Natural killer cell treated with Interleukin-12 subunit alpha and Interleukin-12 subunit beta and Interleukin-15 and Interleukin-18, amount 100 ng/mL, for 72 hours (primary cell): ENCODE results near the gene SOD1. TPM values are rescaled to one million over a fixed set of nuclear protein-coding genes. Genes with fewer than 3 reads are reported as not detected.
A peak's percentile ranks its signal among the peaks of the same experiment; 100 is the strongest.

ENCODE experiments used
- ATAC-seq, 2 donors: fragments of 150-1000 bp; cut with Tn5 transposase in 1 of 2; sonication (Bioruptor Pico), chemical (Tn5 transposase) in 1 of 2; 2 replicates each; pipeline ENCODE4 v1.10.0; 2021
- DNase-seq: peaks from one replicate; pipeline ENCODE4 v3.0.0; 2022; ENCODE audit warnings: low spot score
- H3K27ac Mint-ChIP-seq, 2 donors: 1 replicate in 1 of 2; 2 replicates in 1 of 2; pipeline ENCODE4 v1.8.0; 2022; ENCODE audit warnings: mixed read lengths in 2 of 2, mild to moderate bottlenecking in 1 of 2, moderate library complexity in 1 of 2
- H3K27me3 Mint-ChIP-seq, 2 donors: 1 replicate in 1 of 2; 2 replicates in 1 of 2; pipeline ENCODE4 v1.8.0; 2022; ENCODE audit warnings: mixed read lengths in 2 of 2
- H3K36me3 Mint-ChIP-seq: one replicate; pipeline ENCODE4 v1.8.0; 2022; ENCODE audit warnings: mixed read lengths
- H3K4me1 Mint-ChIP-seq, 2 donors: 1 replicate in 1 of 2; 2 replicates in 1 of 2; pipeline ENCODE4 v1.8.0; 2022; ENCODE audit warnings: low read depth in 2 of 2, mixed read lengths in 2 of 2, mild to moderate bottlenecking in 1 of 2
- H3K4me3 Mint-ChIP-seq: one replicate; pipeline ENCODE4 v1.8.0; 2022; ENCODE audit warnings: mixed read lengths
- H3K9me3 Mint-ChIP-seq: 2 replicates; pipeline ENCODE4 v1.8.0; 2022; ENCODE audit warnings: mixed read lengths
- total RNA-seq, 2 donors: library from RNA; stranded (reverse); gene quantifications; one replicate each; pipeline ENCODE4 v1.2.3, GENCODE V29; 2022

The SOD1 gene
- total RNA-seq, 2 donors from 2014 or later, result 209 to 228 TPM

DNA sequence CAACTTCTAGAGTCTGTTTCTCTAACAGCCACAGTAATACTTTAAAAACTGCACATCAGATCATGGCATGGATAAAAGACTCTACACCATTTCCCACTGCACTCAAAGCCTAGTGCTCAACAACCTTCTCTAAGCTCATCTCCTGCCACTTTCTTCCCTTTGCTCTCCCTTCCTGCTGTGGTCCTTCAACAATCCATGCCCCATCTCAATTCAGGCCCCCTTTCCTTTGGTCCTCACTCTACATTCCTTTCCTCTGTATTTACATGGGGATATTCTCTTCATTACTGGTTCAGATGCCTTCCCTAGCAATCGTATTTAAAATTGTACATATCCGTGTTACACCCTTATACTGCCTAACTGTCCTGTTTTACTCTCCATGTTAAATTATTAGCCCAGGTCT is 19.0 kb downstream of the SOD1 start:
- H3K4me1 Mint-ChIP-seq, result no peaks in the 10 kb centered on the region

GRCh38 chr21:31682620-31683019 is 23.1 kb downstream of the SOD1 start:
- Mint-ChIP-seq H3K27me3 (no peaks in the 10 kb centered on the region), H3K9me3 (no peaks in the 10 kb centered on the region), H3K36me3 (peaks cover 11% of the 10 kb centered on the region), H3K4me3 (no peak overlapping the region), H3K4me1 (no peaks in the 10 kb centered on the region), H3K27ac (no peak overlapping the region)
- ATAC-seq (no peak), DNase-seq (no peak)

More for the DNA sequence above, 19.0 kb downstream of the SOD1 start:
- no peaks in the 10 kb centered on the region for H3K27me3 Mint-ChIP-seq
- no peak overlapping the region for H3K4me3 Mint-ChIP-seq
- ATAC-seq (no peak), DNase-seq (no peak)
- peaks cover 5% of the 10 kb centered on the region for H3K36me3 Mint-ChIP-seq
- no peaks in the 10 kb centered on the region for H3K9me3 Mint-ChIP-seq
- H3K27ac Mint-ChIP-seq, result no peak overlapping the region

GRCh38 chr21:31683029-31683428 is 23.5 kb downstream of the SOD1 start:
- H3K36me3 Mint-ChIP-seq, result peaks cover 11% of the 10 kb centered on the region
- no peak for ATAC-seq

DNA sequence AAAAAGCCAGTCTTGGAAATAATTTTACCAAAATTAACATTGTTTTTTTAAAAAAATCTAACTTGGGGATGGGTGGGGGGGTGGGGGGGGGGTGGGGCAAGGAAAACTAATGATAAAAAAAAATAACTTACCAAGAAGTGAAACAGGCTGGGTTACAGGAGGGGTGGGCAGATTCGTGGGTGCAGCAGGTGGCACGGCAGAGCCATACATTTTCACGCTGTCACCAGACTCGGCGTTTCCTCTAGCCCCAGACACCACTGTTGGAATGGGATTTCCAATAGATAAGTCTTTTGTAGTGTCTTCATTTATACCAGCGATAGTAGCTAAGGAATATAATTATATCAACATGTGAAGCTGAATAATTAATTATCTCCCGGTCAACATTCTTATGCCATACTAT is 25.4 kb downstream of the SOD1 start:
- Mint-ChIP-seq H3K27ac (no peak overlapping the region), H3K27me3 (no peaks in the 10 kb centered on the region), H3K36me3 (peaks cover 14% of the 10 kb centered on the region), H3K9me3 (no peaks in the 10 kb centered on the region), H3K4me3 (no peak overlapping the region), H3K4me1 (peaks cover 0 to 2% of the 10 kb centered on the region in 2 donors)
- DNase-seq (no peak), ATAC-seq (no peak)

More at GRCh38 chr21:31683029-31683428, 23.5 kb downstream of the SOD1 start:
- Mint-ChIP-seq H3K27me3 (no peaks in the 10 kb centered on the region), H3K4me1 (no peaks in the 10 kb centered on the region), H3K27ac (no peak overlapping the region), H3K9me3 (no peaks in the 10 kb centered on the region), H3K4me3 (no peak overlapping the region)
- DNase-seq, result no peak

DNA sequence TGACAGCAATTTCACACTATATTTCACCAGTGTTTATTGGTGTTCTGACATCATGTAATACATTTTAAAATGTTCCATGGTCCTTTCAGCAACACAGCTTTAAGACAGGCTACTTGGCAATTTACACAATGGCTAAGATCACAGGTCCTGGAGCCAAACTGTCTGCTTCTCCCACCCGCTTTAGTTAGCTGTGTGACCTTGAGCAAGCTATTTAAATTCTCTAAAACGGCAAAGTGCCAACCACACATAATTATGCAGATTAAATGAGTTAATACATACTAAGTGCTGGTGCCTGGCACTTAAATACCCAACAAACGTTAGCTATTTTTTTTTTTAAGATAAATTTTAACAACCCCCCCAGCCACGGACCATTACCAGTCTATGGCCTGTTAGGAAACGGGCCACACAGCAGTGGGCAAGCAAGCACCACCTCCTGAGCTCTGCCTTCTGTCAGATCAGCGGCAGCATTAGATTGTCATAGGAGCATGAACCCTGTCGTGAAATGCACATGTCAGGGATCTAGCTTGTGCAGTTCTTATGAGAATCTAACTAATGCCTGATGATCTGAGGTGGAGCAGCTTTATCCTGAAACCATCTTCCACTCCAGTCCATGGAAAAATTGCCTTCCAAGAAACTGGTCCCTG is 26.9 kb downstream of the SOD1 start:
- no peaks in the 10 kb centered on the region for H3K27me3 Mint-ChIP-seq
- peaks cover 24% of the 10 kb centered on the region for H3K36me3 Mint-ChIP-seq
- peaks cover 0 to 4% of the 10 kb centered on the region in 2 donors for H3K4me1 Mint-ChIP-seq
- ATAC-seq (no peak), DNase-seq (no peak)
- no peaks in the 10 kb centered on the region for H3K9me3 Mint-ChIP-seq
- no peak overlapping the region for H3K27ac Mint-ChIP-seq
- H3K4me3 Mint-ChIP-seq, result no peak overlapping the region

- no peak overlapping the region for H3K27ac Mint-ChIP-seq
- H3K36me3 Mint-ChIP-seq, result peaks cover 24% of the 10 kb centered on the region
- ATAC-seq (no peak), DNase-seq (no peak)
- no peaks in the 10 kb centered on the region for H3K27me3 Mint-ChIP-seq
- no peak overlapping the region for H3K4me3 Mint-ChIP-seq
- H3K9me3 Mint-ChIP-seq, result no peaks in the 10 kb centered on the region
- H3K4me1 Mint-ChIP-seq, result peaks cover 0 to 4% of the 10 kb centered on the region in 2 donors
These were observed 27.6 kb downstream of the SOD1 start for GRCh38 chr21:31687108-31687507.

DNA sequence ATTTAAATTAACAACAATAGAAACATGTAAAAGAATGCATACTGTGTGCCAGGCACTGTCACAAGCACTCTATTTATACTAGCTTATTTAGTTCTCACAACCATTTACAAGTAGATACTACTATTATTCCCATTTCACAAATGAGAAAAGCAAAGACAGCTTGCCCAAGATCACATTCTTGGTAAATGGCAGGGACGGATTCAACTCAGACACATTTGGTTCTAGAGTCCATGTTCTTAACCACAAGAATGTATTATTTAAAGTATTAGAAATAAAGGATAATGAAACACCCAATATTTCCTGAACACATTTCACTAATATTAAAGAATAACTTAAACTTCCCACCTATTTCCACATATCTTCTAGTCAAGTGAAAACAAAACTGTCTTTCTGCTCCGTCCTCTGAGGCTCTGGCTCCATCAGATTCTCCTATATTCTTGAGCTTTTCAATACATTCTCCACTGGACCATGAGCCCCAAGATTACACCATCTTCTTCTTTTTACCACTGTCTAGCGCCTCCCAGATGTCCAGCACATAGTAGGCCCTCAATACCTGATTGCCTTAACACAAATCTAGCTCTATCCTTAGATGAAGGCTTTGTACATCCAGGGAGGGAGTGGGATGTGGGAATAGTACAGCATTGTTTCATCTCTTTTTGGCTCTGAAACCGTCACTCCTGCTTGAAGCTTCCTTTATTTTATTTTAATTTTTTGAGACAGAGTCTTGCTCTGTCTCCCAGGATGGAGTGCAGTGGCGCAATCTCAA is 29.3 kb downstream of the SOD1 start:
- H3K4me1 Mint-ChIP-seq, result peaks cover 0 to 4% of the 10 kb centered on the region in 2 donors
- no peak overlapping the region for H3K27ac Mint-ChIP-seq
- no peaks in the 10 kb centered on the region for H3K9me3 Mint-ChIP-seq
- peaks cover 20% of the 10 kb centered on the region for H3K36me3 Mint-ChIP-seq
- ATAC-seq (no peak), DNase-seq (no peak)
- H3K27me3 Mint-ChIP-seq, result no peaks in the 10 kb centered on the region
- no peak overlapping the region for H3K4me3 Mint-ChIP-seq

DNA sequence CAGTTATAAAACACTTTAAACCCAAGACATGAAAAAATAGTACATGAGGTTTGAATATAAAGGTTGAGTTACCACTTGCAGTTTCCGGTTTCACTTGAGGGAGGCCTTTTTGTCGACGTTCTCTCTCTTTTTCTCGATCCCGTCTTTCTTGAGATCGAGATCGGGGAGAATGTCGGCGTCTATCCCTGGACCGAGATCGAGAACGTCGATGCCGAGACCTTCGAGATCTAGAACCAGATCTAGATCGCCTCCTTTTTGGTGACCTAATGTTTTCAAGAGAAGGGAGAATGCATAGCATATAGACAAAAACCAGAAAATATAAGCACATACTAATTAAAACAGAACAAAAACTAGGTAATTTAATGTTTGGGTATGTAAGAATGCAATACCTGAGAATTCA is 33.7 kb downstream of the SOD1 start:
- no peak overlapping the region for H3K27ac Mint-ChIP-seq
- no peaks in the 10 kb centered on the region for H3K9me3 Mint-ChIP-seq
- peaks cover 0 to 4% of the 10 kb centered on the region in 2 donors for H3K4me1 Mint-ChIP-seq
- no peak overlapping the region for H3K4me3 Mint-ChIP-seq
- H3K36me3 Mint-ChIP-seq, result peaks cover 28% of the 10 kb centered on the region
- DNase-seq (no peak), ATAC-seq (no peak)
- no peaks in the 10 kb centered on the region for H3K27me3 Mint-ChIP-seq

DNA sequence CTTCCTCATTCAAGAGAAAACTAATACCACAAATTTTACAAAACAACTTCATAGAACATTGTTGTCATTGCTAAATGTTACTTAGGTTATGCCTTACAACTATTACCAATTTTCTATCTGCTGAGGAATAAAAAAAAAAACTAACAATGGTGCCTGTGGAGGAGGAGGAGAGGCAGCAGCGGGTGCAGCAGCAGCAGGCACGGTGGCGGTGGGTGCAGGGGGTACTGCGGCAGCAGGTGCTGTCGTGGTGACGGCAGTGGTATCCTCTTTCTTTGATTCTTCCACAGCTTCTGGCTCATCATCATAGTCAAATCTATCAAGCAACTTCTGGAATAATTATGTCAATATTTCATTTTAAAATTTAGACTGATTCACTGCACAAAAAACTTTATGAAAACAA is 36.9 kb downstream of the SOD1 start:
- peaks cover 29% of the 10 kb centered on the region for H3K36me3 Mint-ChIP-seq
- no peaks in the 10 kb centered on the region for H3K27me3 Mint-ChIP-seq
- H3K9me3 Mint-ChIP-seq, result no peaks in the 10 kb centered on the region
- ATAC-seq (no peak), DNase-seq (no peak)
- H3K4me1 Mint-ChIP-seq, result no peaks in the 10 kb centered on the region
- no peak overlapping the region for H3K27ac Mint-ChIP-seq
- no peak overlapping the region for H3K4me3 Mint-ChIP-seq

GRCh38 chr21:31698461-31698860 is 39.0 kb downstream of the SOD1 start:
- Mint-ChIP-seq H3K9me3 (no peaks in the 10 kb centered on the region), H3K4me1 (peaks cover 0 to 3% of the 10 kb centered on the region in 2 donors), H3K27ac (peak overlapping the region in 1 of 2 donors; percentile 37), H3K27me3 (no peaks in the 10 kb centered on the region), H3K36me3 (peaks cover 29% of the 10 kb centered on the region), H3K4me3 (no peak overlapping the region)
- DNase-seq, result no peak
- no peak for ATAC-seq

DNA sequence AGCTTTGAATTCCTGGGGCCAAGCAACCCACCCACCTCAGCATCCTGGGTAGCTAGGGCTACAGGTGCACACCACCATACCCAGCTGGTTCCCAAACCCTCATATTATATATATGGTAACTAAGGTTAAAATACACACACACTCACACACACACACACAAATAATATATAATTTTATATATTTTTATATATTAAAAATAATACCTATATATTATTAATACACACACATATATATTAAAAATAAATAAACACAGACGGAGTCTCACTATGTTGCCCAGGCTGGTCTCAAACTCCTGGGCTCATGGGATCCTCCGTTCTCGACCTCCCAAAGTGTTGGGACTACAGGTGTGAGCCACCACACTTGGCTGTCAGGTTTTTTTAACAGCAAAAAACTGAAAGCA is 40.5 kb downstream of the SOD1 start:
- peaks cover 0 to 9% of the 10 kb centered on the region in 2 donors for H3K4me1 Mint-ChIP-seq
- no peaks in the 10 kb centered on the region for H3K27me3 Mint-ChIP-seq
- no peak overlapping the region for H3K27ac Mint-ChIP-seq
- no peaks in the 10 kb centered on the region for H3K9me3 Mint-ChIP-seq
- ATAC-seq (no peak), DNase-seq (no peak)
- no peak overlapping the region for H3K4me3 Mint-ChIP-seq
- peaks cover 19% of the 10 kb centered on the region for H3K36me3 Mint-ChIP-seq

DNA sequence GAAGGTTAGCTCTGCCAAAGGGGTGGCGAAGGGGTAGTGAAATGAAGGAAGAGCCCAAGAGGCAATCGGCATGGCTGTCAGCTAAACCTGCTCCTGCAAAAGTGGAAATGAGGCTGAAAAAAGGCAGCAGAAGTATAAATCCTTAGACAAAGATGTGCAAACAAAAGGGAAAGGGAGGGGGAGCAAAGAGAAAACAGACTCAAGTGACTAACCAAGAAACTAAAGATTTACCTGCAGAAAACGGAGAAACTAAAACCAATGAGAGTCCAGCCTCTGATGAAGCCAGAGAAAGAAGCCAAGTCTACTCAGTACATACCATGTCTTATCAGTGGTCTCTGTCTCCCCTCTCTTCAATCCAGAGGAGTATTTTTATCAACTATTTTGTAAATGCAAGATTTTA is 47.1 kb downstream of the SOD1 start:
- no peaks in the 10 kb centered on the region for H3K27me3 Mint-ChIP-seq
- no peaks in the 10 kb centered on the region for H3K9me3 Mint-ChIP-seq

DNA sequence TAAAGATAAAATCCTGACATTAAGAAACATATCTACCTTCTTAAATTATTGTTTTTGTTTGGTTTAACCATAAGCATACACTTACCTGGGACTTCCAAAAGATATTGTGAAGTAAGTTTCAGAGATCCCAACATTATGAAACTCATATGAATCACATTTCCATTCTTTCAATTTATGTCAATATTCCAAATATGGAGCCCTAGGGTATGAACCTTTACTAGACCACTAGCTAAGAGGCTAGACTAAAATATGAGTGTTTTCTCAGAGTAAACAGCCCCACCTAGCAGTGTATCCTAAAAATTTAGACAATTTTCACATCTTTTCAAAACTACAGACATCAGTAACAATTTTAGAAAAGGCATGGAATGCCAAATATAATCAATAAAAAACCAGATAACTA is 48.0 kb downstream of the SOD1 start:
- no peaks in the 10 kb centered on the region for H3K9me3 Mint-ChIP-seq
- no peak for DNase-seq
- no peaks in the 10 kb centered on the region for H3K36me3 Mint-ChIP-seq
- H3K27me3 Mint-ChIP-seq, result no peaks in the 10 kb centered on the region
- peaks cover 36 to 41% of the 10 kb centered on the region in 2 donors for H3K4me1 Mint-ChIP-seq
- H3K4me3 Mint-ChIP-seq, result no peak overlapping the region
- no peak overlapping the region for H3K27ac Mint-ChIP-seq
- no peak for ATAC-seq

More for the DNA sequence above, 47.1 kb downstream of the SOD1 start:
- Mint-ChIP-seq H3K4me3 (no peak overlapping the region), H3K36me3 (no peaks in the 10 kb centered on the region), H3K4me1 (peaks cover 36 to 43% of the 10 kb centered on the region in 2 donors), H3K27ac (no peak overlapping the region)
- no peak for ATAC-seq
- no peak for DNase-seq

GRCh38 chr21:31708541-31708940 is 49.0 kb downstream of the SOD1 start:
- H3K36me3 Mint-ChIP-seq, result no peaks in the 10 kb centered on the region
- no peak for ATAC-seq
- no peak overlapping the region for H3K4me3 Mint-ChIP-seq
- no peak for DNase-seq
- H3K9me3 Mint-ChIP-seq, result no peaks in the 10 kb centered on the region
- H3K4me1 Mint-ChIP-seq, result peaks cover 41 to 44% of the 10 kb centered on the region in 2 donors
- H3K27me3 Mint-ChIP-seq, result no peaks in the 10 kb centered on the region
- H3K27ac Mint-ChIP-seq, result no peak overlapping the region
